Type B pancreatic cell (in vitro differentiated cells): ENCODE results near the gene PIP5K1B. TPM values are rescaled to one million over a fixed set of nuclear protein-coding genes. Genes with fewer than 3 reads are reported as not detected.

Source experiments
- DNase-seq: peaks from one replicate; pipeline ENCODE4 v3.0.0; 2021; ENCODE audit warnings: mixed read lengths; ENCODE audit not compliant: unreplicated experiment; ENCODE audit errors: extremely low spot score
- H3K27ac Mint-ChIP-seq: 2 replicates; pipeline ENCODE4 v1.8.0; 2021; ENCODE audit warnings: mild to moderate bottlenecking, mixed read lengths
- H3K27me3 Mint-ChIP-seq: 2 replicates; pipeline ENCODE4 v1.8.0; 2021; ENCODE audit warnings: mixed read lengths
- H3K36me3 Mint-ChIP-seq: 2 replicates; pipeline ENCODE4 v1.8.0; 2021; ENCODE audit warnings: mixed read lengths
- H3K4me1 Mint-ChIP-seq: one replicate; pipeline ENCODE4 v1.8.0; 2021; ENCODE audit warnings: mixed read lengths; ENCODE audit not compliant: unreplicated experiment
- H3K4me3 Mint-ChIP-seq: 2 replicates; pipeline ENCODE4 v1.8.0; 2021; ENCODE audit warnings: mild to moderate bottlenecking, mixed read lengths
- H3K9me3 Mint-ChIP-seq: 2 replicates; pipeline ENCODE4 v1.8.0; 2021; ENCODE audit warnings: mixed read lengths
- total RNA-seq: library from RNA; stranded (reverse); gene quantifications from 2 replicates; pipeline ENCODE4 v1.2.1, GENCODE V29; 2021; ENCODE audit warnings: low replicate concordance
- TF ChIP-seq, protein P1 (sequence below): fragments of 200-600 bp; sonication (generic); conservative IDR thresholded peaks from 2 replicates; pipeline ENCODE4 v1.5.0; 2021; ENCODE audit warnings: antibody characterized with exemption, mild to moderate bottlenecking

PIP5K1B gene
- total RNA-seq, 1 donor from 2014 or later, result 9.8 TPM

DNA sequence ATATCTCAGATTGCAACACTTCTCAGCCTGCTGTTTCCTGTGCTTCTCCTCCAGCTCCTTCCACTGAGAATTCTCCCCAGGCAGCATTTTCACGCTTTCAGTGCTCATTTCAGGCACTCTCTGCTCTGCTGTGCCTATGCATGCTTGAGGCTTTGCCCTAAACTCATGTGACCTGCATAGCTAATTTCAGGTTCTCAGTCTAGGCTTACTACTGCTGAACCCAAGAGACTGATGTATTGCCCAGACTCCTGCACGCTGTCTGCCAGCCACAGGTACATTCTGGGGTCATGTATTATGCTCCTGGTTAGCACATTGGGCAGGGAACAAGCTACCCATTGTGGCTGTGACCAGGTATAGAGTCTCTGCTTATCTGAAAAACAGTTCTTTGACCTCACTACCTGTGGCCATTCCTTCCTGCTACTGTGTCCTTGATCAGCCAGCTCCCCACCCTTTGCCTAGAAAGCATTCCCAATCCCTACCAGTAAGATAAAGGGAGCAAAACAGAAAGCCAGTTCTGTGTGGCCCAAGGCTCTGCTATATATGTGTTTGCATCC is 34.7 kb downstream of the PIP5K1B start:
- DNase-seq, result no peak
- Mint-ChIP-seq H3K36me3 (no peaks in the 10 kb centered on the region), H3K9me3 (no peaks in the 10 kb centered on the region), H3K4me1 (peaks cover 10% of the 10 kb centered on the region), H3K27ac (peak overlapping the region; percentile 90), H3K27me3 (no peaks in the 10 kb centered on the region), H3K4me3 (peak overlapping the region; percentile 57)
- TF ChIP-seq, protein P1, sequence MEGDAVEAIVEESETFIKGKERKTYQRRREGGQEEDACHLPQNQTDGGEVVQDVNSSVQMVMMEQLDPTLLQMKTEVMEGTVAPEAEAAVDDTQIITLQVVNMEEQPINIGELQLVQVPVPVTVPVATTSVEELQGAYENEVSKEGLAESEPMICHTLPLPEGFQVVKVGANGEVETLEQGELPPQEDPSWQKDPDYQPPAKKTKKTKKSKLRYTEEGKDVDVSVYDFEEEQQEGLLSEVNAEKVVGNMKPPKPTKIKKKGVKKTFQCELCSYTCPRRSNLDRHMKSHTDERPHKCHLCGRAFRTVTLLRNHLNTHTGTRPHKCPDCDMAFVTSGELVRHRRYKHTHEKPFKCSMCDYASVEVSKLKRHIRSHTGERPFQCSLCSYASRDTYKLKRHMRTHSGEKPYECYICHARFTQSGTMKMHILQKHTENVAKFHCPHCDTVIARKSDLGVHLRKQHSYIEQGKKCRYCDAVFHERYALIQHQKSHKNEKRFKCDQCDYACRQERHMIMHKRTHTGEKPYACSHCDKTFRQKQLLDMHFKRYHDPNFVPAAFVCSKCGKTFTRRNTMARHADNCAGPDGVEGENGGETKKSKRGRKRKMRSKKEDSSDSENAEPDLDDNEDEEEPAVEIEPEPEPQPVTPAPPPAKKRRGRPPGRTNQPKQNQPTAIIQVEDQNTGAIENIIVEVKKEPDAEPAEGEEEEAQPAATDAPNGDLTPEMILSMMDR, result no peak

DNA sequence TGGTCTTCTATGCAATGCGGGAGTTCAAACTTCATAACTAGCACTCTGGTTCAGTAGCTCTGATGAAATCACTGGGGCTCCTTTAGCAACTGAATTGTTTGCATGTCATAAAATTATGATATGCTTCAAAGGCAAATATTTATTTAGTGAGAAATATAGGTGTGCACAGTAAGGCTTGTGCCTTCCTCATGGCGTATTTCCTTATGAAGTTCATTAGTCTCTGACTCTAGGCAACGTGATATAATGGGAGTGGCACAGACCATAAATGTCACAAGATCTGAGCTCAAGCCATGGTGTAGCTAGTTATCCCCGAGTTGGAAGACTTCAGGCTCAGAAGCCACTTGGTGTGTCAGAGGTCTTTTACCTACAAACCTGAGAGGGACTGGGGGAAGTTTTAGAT is 35.5 kb downstream of the PIP5K1B start:
- peak overlapping the region; percentile 57 for H3K4me3 Mint-ChIP-seq
- no peaks in the 10 kb centered on the region for H3K9me3 Mint-ChIP-seq
- H3K4me1 Mint-ChIP-seq, result peaks cover 10% of the 10 kb centered on the region
- TF ChIP-seq, protein P1, result no peak
- H3K27ac Mint-ChIP-seq, result peak overlapping the region; percentile 90
- H3K36me3 Mint-ChIP-seq, result no peaks in the 10 kb centered on the region
- no peak for DNase-seq
- H3K27me3 Mint-ChIP-seq, result no peaks in the 10 kb centered on the region

DNA sequence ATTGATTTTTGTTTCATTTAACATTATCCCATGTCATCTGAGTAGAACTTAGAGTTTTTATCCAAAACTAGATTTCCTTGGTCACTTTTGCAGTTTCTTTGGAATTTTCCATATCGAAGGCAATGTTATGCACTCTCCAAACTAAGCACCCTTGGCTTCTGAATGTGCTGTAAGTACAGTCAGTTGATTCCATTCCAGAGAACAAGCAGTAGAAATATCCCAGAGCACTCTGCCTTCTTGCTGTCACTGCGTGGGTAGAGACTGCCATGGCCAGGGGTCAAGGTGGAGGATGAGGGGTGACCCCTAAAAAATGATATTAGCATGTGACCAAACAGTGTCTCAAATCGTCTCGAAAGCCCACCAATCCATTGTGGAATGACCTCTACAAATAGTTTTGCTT is 36.2 kb downstream of the PIP5K1B start:
- H3K4me3 Mint-ChIP-seq, result no peak overlapping the region
- no peak for DNase-seq
- no peaks in the 10 kb centered on the region for H3K9me3 Mint-ChIP-seq
- H3K27me3 Mint-ChIP-seq, result no peaks in the 10 kb centered on the region
- H3K4me1 Mint-ChIP-seq, result peaks cover 10% of the 10 kb centered on the region
- H3K27ac Mint-ChIP-seq, result peak overlapping the region; percentile 90
- TF ChIP-seq, protein P1, result no peak
- H3K36me3 Mint-ChIP-seq, result no peaks in the 10 kb centered on the region

DNA sequence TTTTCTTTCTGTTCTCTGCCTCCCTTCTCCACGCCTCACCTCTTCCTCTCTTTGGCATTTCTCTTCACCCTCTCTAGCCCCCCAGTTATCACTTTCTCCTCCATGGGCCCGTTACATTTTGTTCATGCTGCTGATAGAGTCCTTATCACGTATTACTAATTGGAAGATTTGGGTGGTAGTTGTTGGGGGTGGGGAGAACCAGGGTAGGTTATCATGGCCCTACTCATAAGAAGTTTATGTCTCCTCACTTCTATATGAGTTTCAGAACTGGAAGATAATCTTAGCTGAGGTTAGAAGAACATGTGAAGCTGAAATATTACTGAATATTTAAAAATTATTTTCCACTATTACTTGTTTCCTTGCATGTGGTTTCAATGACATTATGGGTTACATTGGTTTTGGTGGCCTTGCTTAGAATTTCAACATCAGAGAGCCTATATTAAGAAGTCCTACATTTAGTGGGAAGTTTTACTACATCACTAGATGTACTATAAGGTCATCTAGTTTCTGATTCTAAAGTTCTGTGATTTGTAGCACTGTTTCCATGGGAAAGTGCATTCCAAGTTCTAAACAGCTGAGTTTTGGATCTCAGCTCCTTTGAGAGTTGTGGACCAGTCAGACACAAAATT is 36.8 kb downstream of the PIP5K1B start:
- Mint-ChIP-seq H3K4me1 (peaks cover 14% of the 10 kb centered on the region), H3K27me3 (no peaks in the 10 kb centered on the region), H3K9me3 (no peaks in the 10 kb centered on the region), H3K4me3 (no peak overlapping the region), H3K27ac (no peak overlapping the region), H3K36me3 (no peaks in the 10 kb centered on the region)
- TF ChIP-seq, protein P1, result no peak
- DNase-seq, result no peak

DNA sequence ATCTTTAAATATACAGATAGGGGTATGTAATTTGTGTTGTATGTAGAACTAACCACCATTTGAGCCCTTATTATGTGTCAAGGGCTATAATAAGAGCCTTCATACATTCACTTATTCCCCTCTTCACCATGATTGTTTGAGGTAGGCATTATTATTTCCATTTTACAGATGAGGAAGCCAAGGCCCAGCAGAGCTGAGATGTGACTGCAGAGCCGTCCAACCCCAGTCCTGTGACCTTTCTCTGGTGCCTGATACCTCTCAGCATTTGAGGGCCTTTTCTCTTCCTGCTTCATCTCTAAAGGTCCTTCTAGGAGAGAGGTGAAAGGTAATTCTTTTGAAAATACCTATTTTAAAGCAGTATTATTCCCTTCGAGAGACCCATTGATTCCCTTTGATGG is 37.3 kb downstream of the PIP5K1B start:
- no peak overlapping the region for H3K4me3 Mint-ChIP-seq
- no peaks in the 10 kb centered on the region for H3K27me3 Mint-ChIP-seq
- no peak for DNase-seq
- H3K9me3 Mint-ChIP-seq, result no peaks in the 10 kb centered on the region
- TF ChIP-seq, protein P1, result no peak
- H3K27ac Mint-ChIP-seq, result no peak overlapping the region
- no peaks in the 10 kb centered on the region for H3K36me3 Mint-ChIP-seq
- peaks cover 18% of the 10 kb centered on the region for H3K4me1 Mint-ChIP-seq
